ENCODE results near the gene INTS2. TPM values are rescaled to one million over a fixed set of nuclear protein-coding genes. Genes with fewer than 3 reads are reported as not detected.

Gene INTS2
- 10 to 100 TPM; 14.2 to 21.0 (median 14.6) TPM for total RNA-seq
- 24.5 TPM for total RNA-seq (2013)

GRCh38 chr17:61927208-61928100 lies at the start of gene INTS2:
INTS2 (minus strand) TSS chr17:61927982; CDS start chr17:61926644, 1,338 bp downstream.
- intact Hi-C loops (cut with micrococcal nuclease) = loop anchor here (1.0 kb wide), 2 partner anchors 64 to 138 kb away; partner anchors contain the start of genes BRIP1 and MED13
- Histone ChIP-seq H3K27ac (ENCODE audit: low read length) (peak within 1 kb of the TSS; percentile 85), H3K9me3 (ENCODE audit: control insufficient read depth, insufficient read depth, low read length) (no peaks in the 10 kb centered on the region), H3K4me3 (ENCODE audit: low read length) (peak within 1 kb of the TSS; percentile 93), H3K36me3 (ENCODE audit: control insufficient read depth, insufficient read depth, low read length) (peaks cover 5% of the 10 kb centered on the region), H3K4me1 (ENCODE audit: control insufficient read depth, insufficient read depth, low read length) (peaks cover 14% of the 10 kb centered on the region), H3K27me3 (ENCODE audit: control insufficient read depth, insufficient read depth, low read length) (no peaks in the 10 kb centered on the region)
- ATAC-seq = peak; percentile 89 to 94 (median 91)
- WGBS (ENCODE audit: insufficient coverage) = under 1% methylated on average over 58 of the region's 58 CpGs
- no peaks in the 10 kb centered on the region for H3K27me3 Mint-ChIP-seq (ENCODE audit: low read depth in 2 of 2)
- H3K36me3 Mint-ChIP-seq = no peaks in the 10 kb centered on the region
- H3K4me1 Mint-ChIP-seq = peaks cover 19 to 23% of the 10 kb centered on the region in 2 donors
- no peaks in the 10 kb centered on the region for H3K9me3 Mint-ChIP-seq
- peak; percentile 96 to 98 for DNase-seq
- TF ChIP-seq CTCF (IDR thresholded peaks at IDR 0.05) = no peak
- peak within 1 kb of the TSS; percentile 93 to 98 for H3K27ac Mint-ChIP-seq
- peak within 1 kb of the TSS; percentile 91 for H3K4me3 Mint-ChIP-seq

GRCh38 chr17:61974115-61974514 lies 46.3 kb upstream of the INTS2 start:
- Histone ChIP-seq H3K4me1 (ENCODE audit: control insufficient read depth, insufficient read depth, low read length) (no peaks in the 10 kb centered on the region), H3K9me3 (ENCODE audit: control insufficient read depth, insufficient read depth, low read length) (no peaks in the 10 kb centered on the region), H3K27ac (ENCODE audit: low read length) (no peak overlapping the region), H3K36me3 (ENCODE audit: control insufficient read depth, insufficient read depth, low read length) (peaks cover 39% of the 10 kb centered on the region), H3K4me3 (ENCODE audit: low read length) (no peak overlapping the region), H3K27me3 (ENCODE audit: control insufficient read depth, insufficient read depth, low read length) (no peaks in the 10 kb centered on the region)
- peaks cover 6% of the 10 kb centered on the region for H3K36me3 Mint-ChIP-seq
- peak overlapping the region; percentile 21 to 56 for H3K27ac Mint-ChIP-seq
- no peak for TF ChIP-seq CTCF (IDR thresholded peaks at IDR 0.05)
- H3K27me3 Mint-ChIP-seq (ENCODE audit: low read depth in 2 of 2) = no peaks in the 10 kb centered on the region
- peaks cover 4 to 16% of the 10 kb centered on the region in 2 donors for H3K4me1 Mint-ChIP-seq
- 97% methylated on average over 7 of the region's 7 CpGs for WGBS (ENCODE audit: insufficient coverage)
- intact Hi-C loops (cut with micrococcal nuclease) = no loop called here
- ATAC-seq (no peak), DNase-seq (no peak)
- no peaks in the 10 kb centered on the region for H3K9me3 Mint-ChIP-seq
- no peak overlapping the region for H3K4me3 Mint-ChIP-seq

GRCh38 chr17:61972311-61972710 lies 44.5 kb upstream of the INTS2 start:
- H3K27me3 Mint-ChIP-seq (ENCODE audit: low read depth in 2 of 2) = no peaks in the 10 kb centered on the region
- ATAC-seq (no peak), DNase-seq (no peak)
- Histone ChIP-seq H3K27ac (ENCODE audit: low read length) (no peak overlapping the region), H3K4me1 (ENCODE audit: control insufficient read depth, insufficient read depth, low read length) (no peaks in the 10 kb centered on the region), H3K27me3 (ENCODE audit: control insufficient read depth, insufficient read depth, low read length) (no peaks in the 10 kb centered on the region), H3K9me3 (ENCODE audit: control insufficient read depth, insufficient read depth, low read length) (no peaks in the 10 kb centered on the region), H3K4me3 (ENCODE audit: low read length) (no peak overlapping the region), H3K36me3 (ENCODE audit: control insufficient read depth, insufficient read depth, low read length) (peaks cover 46% of the 10 kb centered on the region)
- H3K4me1 Mint-ChIP-seq = peaks cover 4 to 16% of the 10 kb centered on the region in 2 donors
- intact Hi-C loops (cut with micrococcal nuclease) = no loop called here
- no peak for TF ChIP-seq CTCF (IDR thresholded peaks at IDR 0.05)
- H3K36me3 Mint-ChIP-seq = peaks cover 6% of the 10 kb centered on the region
- no peak overlapping the region for H3K27ac Mint-ChIP-seq
- no peak overlapping the region for H3K4me3 Mint-ChIP-seq
- no peaks in the 10 kb centered on the region for H3K9me3 Mint-ChIP-seq
